ENCODE results near the gene OPN4.

- TF ChIP-seq CTCF (IDR thresholded peaks at IDR 0.05) (no peak), POLR2A (IDR thresholded peaks at IDR 0.05) (no peak)
These were observed 4.7 kb upstream of the OPN4 start for GRCh38 chr10:86649471-86650150.

Data from body of pancreas (tissue), 4 donors.